SW 1271 (cell line): Measurements from ENCODE around the gene TLK1.

Source experiments
- DNase-seq, 2 experiments: peaks; one replicate each; lab custom pipeline; 2025; lab: John Stamatoyannopoulos, UW

Gene TLK1

GRCh38 chr2:171160119-171160955, at the start of gene TLK1:
Gene TLK1, minus strand, starts transcription at chr2:171160893. Its CDS starts 465 bp downstream, at chr2:171160428.
- peak; percentile 26 to 61 for DNase-seq

GRCh38 chr2:171210216-171210863, 49.6 kb upstream of the TLK1 start:
- DNase-seq = no peak

GRCh38 chr2:171208657-171209056, 48.0 kb upstream of the TLK1 start:
- DNase-seq = no peak

- no peak for DNase-seq
These were observed 45.9 kb upstream of the TLK1 start for GRCh38 chr2:171206422-171207115.

- no peak for DNase-seq
These were observed 44.9 kb upstream of the TLK1 start for GRCh38 chr2:171205551-171205950.

GRCh38 chr2:171201767-171202166, 41.1 kb upstream of the TLK1 start:
- no peak for DNase-seq

GRCh38 chr2:171201271-171201670, 40.6 kb upstream of the TLK1 start:
- no peak for DNase-seq

- no peak for DNase-seq
These were observed 39.8 kb upstream of the TLK1 start for GRCh38 chr2:171200469-171200868.

GRCh38 chr2:171191021-171191420, 30.3 kb upstream of the TLK1 start:
- DNase-seq = no peak

GRCh38 chr2:171187819-171188218, 27.1 kb upstream of the TLK1 start:
- no peak for DNase-seq

GRCh38 chr2:171187177-171187576, 26.5 kb upstream of the TLK1 start:
- DNase-seq = no peak

GRCh38 chr2:171185941-171186340, 25.2 kb upstream of the TLK1 start:
- DNase-seq = no peak

GRCh38 chr2:171185165-171185818, 24.6 kb upstream of the TLK1 start:
- no peak for DNase-seq

GRCh38 chr2:171181064-171182049, 20.7 kb upstream of the TLK1 start:
- DNase-seq = no peak

- no peak for DNase-seq
These were observed 19.7 kb upstream of the TLK1 start for GRCh38 chr2:171180229-171180930.

GRCh38 chr2:171178993-171179392, 18.3 kb upstream of the TLK1 start:
- DNase-seq = no peak

GRCh38 chr2:171176516-171176915, 15.8 kb upstream of the TLK1 start:
- no peak for DNase-seq

GRCh38 chr2:171174075-171174474, 13.4 kb upstream of the TLK1 start:
- no peak for DNase-seq

GRCh38 chr2:171173087-171173486, 12.4 kb upstream of the TLK1 start:
- no peak for DNase-seq

GRCh38 chr2:171171808-171172207, 11.1 kb upstream of the TLK1 start:
- DNase-seq = no peak
